Measurements from ENCODE around the gene PIK3C2G.

DNA sequence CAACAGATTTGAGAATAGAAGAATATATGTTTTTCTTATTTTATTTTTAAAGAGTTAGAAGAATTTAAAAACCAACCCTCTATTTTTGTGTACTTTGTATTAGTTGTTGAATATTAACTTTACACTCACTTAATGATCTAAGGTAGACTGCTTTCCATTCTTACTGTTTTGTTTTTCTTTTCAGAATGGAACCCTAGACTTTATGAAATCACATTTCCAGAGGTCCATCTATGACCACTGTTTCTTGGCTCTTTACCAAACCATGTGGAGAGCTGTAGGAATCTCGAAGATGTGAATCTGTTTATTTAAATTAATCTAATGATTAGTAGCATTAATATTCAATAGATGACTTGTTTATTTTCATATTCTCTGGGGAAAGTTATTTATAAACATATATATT lies 7.2 kb upstream of the PIK3C2G start:
- TF ChIP-seq, protein P1, sequence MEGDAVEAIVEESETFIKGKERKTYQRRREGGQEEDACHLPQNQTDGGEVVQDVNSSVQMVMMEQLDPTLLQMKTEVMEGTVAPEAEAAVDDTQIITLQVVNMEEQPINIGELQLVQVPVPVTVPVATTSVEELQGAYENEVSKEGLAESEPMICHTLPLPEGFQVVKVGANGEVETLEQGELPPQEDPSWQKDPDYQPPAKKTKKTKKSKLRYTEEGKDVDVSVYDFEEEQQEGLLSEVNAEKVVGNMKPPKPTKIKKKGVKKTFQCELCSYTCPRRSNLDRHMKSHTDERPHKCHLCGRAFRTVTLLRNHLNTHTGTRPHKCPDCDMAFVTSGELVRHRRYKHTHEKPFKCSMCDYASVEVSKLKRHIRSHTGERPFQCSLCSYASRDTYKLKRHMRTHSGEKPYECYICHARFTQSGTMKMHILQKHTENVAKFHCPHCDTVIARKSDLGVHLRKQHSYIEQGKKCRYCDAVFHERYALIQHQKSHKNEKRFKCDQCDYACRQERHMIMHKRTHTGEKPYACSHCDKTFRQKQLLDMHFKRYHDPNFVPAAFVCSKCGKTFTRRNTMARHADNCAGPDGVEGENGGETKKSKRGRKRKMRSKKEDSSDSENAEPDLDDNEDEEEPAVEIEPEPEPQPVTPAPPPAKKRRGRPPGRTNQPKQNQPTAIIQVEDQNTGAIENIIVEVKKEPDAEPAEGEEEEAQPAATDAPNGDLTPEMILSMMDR (IDR thresholded peaks at IDR 0.05), result no peak
- no peak for TF ChIP-seq ZFX (IDR thresholded peaks at IDR 0.05; ENCODE audit: borderline replicate concordance)
